Measurements from ENCODE around the gene ALG2.

Gene ALG2

GRCh38 chr9:99171225-99172123 is 50.3 kb downstream of the ALG2 start:
- no peak for FAIRE-seq

DNA sequence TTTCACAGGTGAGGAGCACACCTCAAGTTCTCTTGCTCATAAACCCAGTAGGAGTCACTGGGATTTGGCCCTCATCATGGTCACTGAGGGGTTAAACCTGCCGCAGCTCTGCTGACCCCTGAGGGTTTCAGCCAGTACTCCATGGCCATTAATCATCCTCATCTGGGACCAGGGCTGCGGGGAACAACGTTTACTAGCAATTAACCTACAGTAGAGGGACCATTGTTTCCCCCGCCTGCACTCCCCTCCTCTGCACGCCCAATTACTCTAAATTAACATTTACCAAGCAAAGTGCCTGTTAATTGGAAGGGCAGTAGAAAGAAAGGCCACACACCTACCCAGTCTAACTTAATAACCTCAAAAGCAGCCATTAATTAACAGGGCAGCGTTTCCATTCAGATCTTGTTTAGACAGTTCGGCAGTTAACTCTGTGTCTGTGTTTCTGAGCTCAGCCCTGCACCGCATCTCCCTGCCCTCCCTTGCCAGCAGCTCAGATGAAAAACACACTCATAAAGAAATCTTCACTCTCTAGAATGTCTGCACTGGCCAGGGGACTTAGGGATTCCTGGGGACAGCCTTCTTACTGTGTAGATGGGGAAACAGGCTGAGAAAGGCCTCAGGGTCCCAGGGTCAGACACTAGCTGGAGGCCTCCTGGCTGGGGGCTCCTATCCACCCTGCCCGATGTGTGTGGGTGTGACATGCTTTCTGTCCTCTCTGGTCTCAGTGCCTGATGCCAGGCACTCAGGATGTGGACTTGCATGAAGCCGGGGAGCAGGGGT is 51.6 kb downstream of the ALG2 start:
- FAIRE-seq = no peak

GRCh38 chr9:99169086-99169485 is 52.7 kb downstream of the ALG2 start:
- FAIRE-seq = no peak

- no peak for FAIRE-seq
These were observed 54.0 kb downstream of the ALG2 start for GRCh38 chr9:99167694-99168093.

DNA sequence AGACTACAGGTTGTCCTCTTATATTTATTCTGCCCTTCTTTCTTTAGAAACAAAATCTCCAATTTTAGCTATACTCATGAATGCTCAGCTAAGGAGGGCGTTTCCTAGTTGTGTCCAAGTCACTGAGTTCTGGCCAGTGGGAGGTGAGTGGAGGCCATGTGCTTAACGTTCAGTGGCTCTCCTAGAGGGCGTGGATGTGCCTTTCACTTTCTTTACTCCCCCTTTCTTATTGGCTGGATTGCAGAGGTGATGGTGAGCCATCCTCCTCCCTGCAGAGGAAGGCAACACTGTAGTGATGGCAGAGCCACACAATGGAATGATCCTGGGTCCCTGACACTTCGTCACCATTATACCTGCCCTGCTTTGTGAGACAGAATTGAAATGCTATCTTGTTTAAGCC is 54.6 kb downstream of the ALG2 start:
- no peak for FAIRE-seq

Data from TTC549 (cell line).